Gastrocnemius medialis (tissue), 4 donors: ENCODE data around the gene DHRS4. TPM values are rescaled to one million over a fixed set of nuclear protein-coding genes. Genes with fewer than 3 reads are reported as not detected.
"Not testable (repeated sequence)": the region's sequence is repeated elsewhere in the genome, so short reads cannot be mapped to it uniquely, and the experiment has no call there.

Source experiments
- ATAC-seq, 2 donors: fragments of 150-250 bp; one replicate each; pipeline ENCODE4 v1.9.1; 2016
- DNase-seq, 2 donors: peaks; one replicate each; pipeline ENCODE4 v3.0.0-alpha.2; 2019
- H3K27ac ChIP-seq, 4 donors: fragments of 200-600 bp; sonication (generic); 1 replicate in 1 of 4; 2 replicates in 3 of 4; pipeline ENCODE4 v1.5.1; 2016 to 2018; ENCODE audit warnings: mild to moderate bottlenecking in 2 of 4, moderate library complexity in 1 of 4
- H3K27me3 ChIP-seq, 3 donors: fragments of 200-600 bp; sonication (generic) in 2 of 3; 1 replicate in 1 of 3; 2 replicates in 2 of 3; pipeline versions ENCODE4 v1.5.1 to v1.6.0; 2016 to 2019; ENCODE audit warnings: mild to moderate bottlenecking in 1 of 3, moderate library complexity in 1 of 3
- H3K36me3 ChIP-seq, 2 donors: fragments of 200-600 bp; sonication (generic) in 1 of 2; one replicate each; pipeline ENCODE4 v1.5.1; 2017 to 2018
- H3K4me1 ChIP-seq, 2 donors: fragments of 200-600 bp; sonication (generic) in 1 of 2; one replicate each; pipeline ENCODE4 v1.5.1; 2016 to 2017; ENCODE audit warnings: mild to moderate bottlenecking in 2 of 2
- H3K4me3 ChIP-seq, 4 donors: fragments of 200-600 bp; sonication (generic) in 3 of 4; 1 replicate in 1 of 4; 2 replicates in 3 of 4; pipeline ENCODE4 v1.5.1; 2016 to 2019; ENCODE audit warnings: mild to moderate bottlenecking in 2 of 4
- H3K9me3 ChIP-seq, 3 donors: fragments of 200-600 bp; sonication (generic) in 2 of 3; 1 replicate in 1 of 3; 2 replicates in 2 of 3; pipeline ENCODE4 v1.5.1; 2016 to 2019
- POLR2A ChIP-seq, 2 donors: fragments of 450-650 bp; IDR thresholded peaks; one replicate each; pipeline ENCODE4 v1.6.1; 2017; ENCODE audit warnings: antibody characterized with exemption in 2 of 2, mild to moderate bottlenecking in 2 of 2, moderate library complexity in 2 of 2
- in situ Hi-C, 4 donors: fragments of 200-750 bp; cut with MboI; loops; one replicate each; pipeline versions ENCODE4 v1.15.0 to v1.8.0; 2017; ENCODE audit warnings: low sequenced_read_pairs in 4 of 4
- intact Hi-C: fragments of 100-400 bp; cut with DNase I; formaldehyde crosslinking; loops from one replicate; pipeline ENCODE4 v1.15.1; 2023; ENCODE audit warnings: low total_unique reads
- total RNA-seq, 4 donors: library from RNA; depleted of rRNA; stranded (reverse); fragments of >200 nt; gene quantifications; one replicate each; pipeline versions ENCODE4 v1.1.0 to v1.2.3, GENCODE V29; 2016
- TF ChIP-seq, protein P1 (sequence below), 5 experiments: fragments of 450-650 bp in 3 of 5; fragments of 200-600 bp in 2 of 5; sonication (generic) in 2 of 5; IDR thresholded peaks in 4 of 5; conservative IDR thresholded peaks in 1 of 5; 1 replicate in 4 of 5; 2 replicates in 1 of 5; pipeline ENCODE4 v1.5.1; 2016 to 2019; ENCODE audit warnings: antibody characterized with exemption in 5 of 5, mild to moderate bottlenecking in 3 of 5, moderate library complexity in 3 of 5

The DHRS4 gene
- total RNA-seq, 4 donors from 2014 or later: 26.0 to 56.2 (median 44.1) TPM

DNA sequence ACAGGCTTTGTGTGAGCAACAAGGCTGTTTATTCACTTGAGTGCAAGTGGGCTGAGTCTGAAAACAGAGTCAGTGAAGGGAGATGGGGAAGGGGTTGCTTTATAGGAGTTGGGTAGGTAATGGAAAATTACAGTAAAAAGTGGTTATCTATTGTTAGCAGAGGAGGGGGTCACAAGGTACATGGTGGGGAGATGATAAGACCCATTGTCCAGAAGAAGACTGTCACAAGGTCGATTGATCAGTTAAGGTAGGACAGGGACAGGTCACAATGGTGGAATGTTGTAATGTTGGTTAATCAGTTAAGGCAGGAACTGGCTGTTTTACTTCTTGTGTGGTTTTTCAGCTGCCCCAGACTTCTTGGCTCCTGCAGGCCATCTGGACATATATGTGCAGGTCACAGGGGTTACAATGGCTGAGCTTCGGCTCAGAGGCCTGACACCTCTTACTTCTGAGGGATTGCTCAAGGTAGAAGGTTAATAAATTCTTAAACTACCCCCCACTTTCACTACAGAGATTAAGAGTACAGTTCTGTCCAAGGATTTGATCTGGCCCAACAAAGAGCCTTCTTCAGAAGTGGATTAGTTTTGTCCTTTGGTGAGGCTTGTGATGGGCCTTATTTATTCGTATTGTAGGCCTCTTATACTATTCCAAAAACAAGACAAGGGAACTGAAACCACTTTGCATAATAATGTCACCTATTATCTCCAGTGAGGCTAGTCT is 13.8 kb upstream of the DHRS4 start:
- H3K9me3 ChIP-seq: no peaks in the 10 kb centered on the region
- intact Hi-C loops (no loop called here), in situ Hi-C loops (loop anchor here in 3 of 4 donors (25.0 kb wide), 1 partner anchor 302 kb away; the partner anchor contains the start of gene DHRS2 (in 3 of the 3))
- no peaks in the 10 kb centered on the region for H3K27me3 ChIP-seq
- no peak overlapping the region for H3K27ac ChIP-seq
- no peak for DNase-seq
- TF ChIP-seq, protein P1, sequence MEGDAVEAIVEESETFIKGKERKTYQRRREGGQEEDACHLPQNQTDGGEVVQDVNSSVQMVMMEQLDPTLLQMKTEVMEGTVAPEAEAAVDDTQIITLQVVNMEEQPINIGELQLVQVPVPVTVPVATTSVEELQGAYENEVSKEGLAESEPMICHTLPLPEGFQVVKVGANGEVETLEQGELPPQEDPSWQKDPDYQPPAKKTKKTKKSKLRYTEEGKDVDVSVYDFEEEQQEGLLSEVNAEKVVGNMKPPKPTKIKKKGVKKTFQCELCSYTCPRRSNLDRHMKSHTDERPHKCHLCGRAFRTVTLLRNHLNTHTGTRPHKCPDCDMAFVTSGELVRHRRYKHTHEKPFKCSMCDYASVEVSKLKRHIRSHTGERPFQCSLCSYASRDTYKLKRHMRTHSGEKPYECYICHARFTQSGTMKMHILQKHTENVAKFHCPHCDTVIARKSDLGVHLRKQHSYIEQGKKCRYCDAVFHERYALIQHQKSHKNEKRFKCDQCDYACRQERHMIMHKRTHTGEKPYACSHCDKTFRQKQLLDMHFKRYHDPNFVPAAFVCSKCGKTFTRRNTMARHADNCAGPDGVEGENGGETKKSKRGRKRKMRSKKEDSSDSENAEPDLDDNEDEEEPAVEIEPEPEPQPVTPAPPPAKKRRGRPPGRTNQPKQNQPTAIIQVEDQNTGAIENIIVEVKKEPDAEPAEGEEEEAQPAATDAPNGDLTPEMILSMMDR (IDR thresholded peaks at IDR 0.05 in 4 of 5, conservative IDR thresholded peaks at IDR 0.05 in 1 of 5): no peak
- no peak for TF ChIP-seq POLR2A (IDR thresholded peaks at IDR 0.05)
- ATAC-seq: no peak
- H3K36me3 ChIP-seq: peaks cover 0 to 17% of the 10 kb centered on the region in 2 donors
- H3K4me3 ChIP-seq: no peak overlapping the region
- H3K4me1 ChIP-seq: no peaks in the 10 kb centered on the region

DNA sequence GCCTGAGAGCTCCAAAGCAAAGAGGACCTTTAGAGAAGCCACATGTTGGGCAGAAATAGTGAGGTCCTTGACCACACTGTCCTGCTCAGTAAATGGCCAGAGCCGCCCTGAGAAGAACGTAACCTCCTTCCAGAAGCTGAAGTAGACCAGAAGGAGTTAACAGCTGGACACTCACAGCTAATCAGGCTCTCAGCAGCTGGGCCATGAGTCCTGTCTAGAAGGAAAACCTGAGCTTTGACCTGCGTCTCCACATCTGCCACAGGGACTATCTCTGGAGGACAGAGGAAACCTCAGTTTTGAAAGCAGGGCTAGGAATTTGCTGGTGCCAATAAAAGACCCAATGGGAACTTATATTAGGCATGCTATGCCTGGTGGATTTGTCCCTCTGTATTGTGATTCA is 12.3 kb upstream of the DHRS4 start:
- no peak for ATAC-seq
- Histone ChIP-seq H3K36me3 (peaks cover 0 to 17% of the 10 kb centered on the region in 2 donors), H3K27me3 (no peaks in the 10 kb centered on the region), H3K27ac (no peak overlapping the region), H3K4me3 (no peak overlapping the region), H3K4me1 (no peaks in the 10 kb centered on the region), H3K9me3 (no peaks in the 10 kb centered on the region)
- TF ChIP-seq POLR2A (IDR thresholded peaks at IDR 0.05): no peak
- TF ChIP-seq, protein P1 (IDR thresholded peaks at IDR 0.05 in 4 of 5, conservative IDR thresholded peaks at IDR 0.05 in 1 of 5): no peak
- no peak for DNase-seq
- intact Hi-C loops (no loop called here), in situ Hi-C loops (loop anchor here in 3 of 4 donors (25.0 kb wide), 1 partner anchor 304 kb away; the partner anchor contains the start of gene DHRS2 (in 3 of the 3))

GRCh38 chr14:23941669-23942068 is 11.9 kb upstream of the DHRS4 start:
- Histone ChIP-seq H3K27me3 (no peaks in the 10 kb centered on the region), H3K9me3 (no peaks in the 10 kb centered on the region), H3K4me1 (no peaks in the 10 kb centered on the region), H3K4me3 (no peak overlapping the region), H3K36me3 (peaks cover 0 to 17% of the 10 kb centered on the region in 2 donors), H3K27ac (no peak overlapping the region)
- intact Hi-C loops (no loop called here), in situ Hi-C loops (loop anchor here in 3 of 4 donors (25.0 kb wide), 1 partner anchor 304 kb away; the partner anchor contains the start of gene DHRS2 (in 3 of the 3))
- no peak for DNase-seq
- no peak for TF ChIP-seq POLR2A (IDR thresholded peaks at IDR 0.05)
- TF ChIP-seq, protein P1 (IDR thresholded peaks at IDR 0.05 in 4 of 5, conservative IDR thresholded peaks at IDR 0.05 in 1 of 5): no peak
- no peak for ATAC-seq

- in situ Hi-C loops: loop anchor here in 3 of 4 donors (25.0 kb wide), 1 partner anchor 305 kb away; the partner anchor contains the start of gene DHRS2 (in 3 of the 3)
- intact Hi-C loops: no loop called here
Measured at GRCh38 chr14:23942587-23942986, 11.0 kb upstream of the DHRS4 start.

GRCh38 chr14:23949069-23949468 is 4.5 kb upstream of the DHRS4 start:
- H3K4me3 ChIP-seq, H3K9me3 ChIP-seq, ATAC-seq, H3K27me3 ChIP-seq, DNase-seq, H3K27ac ChIP-seq, intact Hi-C loops, H3K36me3 ChIP-seq: not testable (repeated sequence)
- in situ Hi-C loops: loop anchor here in 3 of 4 donors (25.0 kb wide), 1 partner anchor 312 kb away; the partner anchor contains the start of gene DHRS2 (in 3 of the 3)
- peaks cover 5 to 29% of the 10 kb centered on the region in 2 donors for H3K4me1 ChIP-seq

More at GRCh38 chr14:23942587-23942986, 11.0 kb upstream of the DHRS4 start:
- H3K27ac ChIP-seq: no peak overlapping the region
- no peaks in the 10 kb centered on the region for H3K27me3 ChIP-seq
- DNase-seq (no peak), ATAC-seq (no peak)
- H3K4me3 ChIP-seq: no peak overlapping the region
- H3K9me3 ChIP-seq: no peaks in the 10 kb centered on the region
- H3K4me1 ChIP-seq: no peaks in the 10 kb centered on the region
- H3K36me3 ChIP-seq: peaks cover 0 to 17% of the 10 kb centered on the region in 2 donors
- TF ChIP-seq, protein P1 (IDR thresholded peaks at IDR 0.05 in 4 of 5, conservative IDR thresholded peaks at IDR 0.05 in 1 of 5): no peak
- no peak for TF ChIP-seq POLR2A (IDR thresholded peaks at IDR 0.05)
